Measurements from ENCODE around the gene C9orf72. TPM values are rescaled to one million over a fixed set of nuclear protein-coding genes. Genes with fewer than 3 reads are reported as not detected.

The C9orf72 gene
- polyA plus RNA-seq, 2 of the 4 experiments (the other 2 are of a cell fraction) = 4.0 to 16.4 TPM

DNA sequence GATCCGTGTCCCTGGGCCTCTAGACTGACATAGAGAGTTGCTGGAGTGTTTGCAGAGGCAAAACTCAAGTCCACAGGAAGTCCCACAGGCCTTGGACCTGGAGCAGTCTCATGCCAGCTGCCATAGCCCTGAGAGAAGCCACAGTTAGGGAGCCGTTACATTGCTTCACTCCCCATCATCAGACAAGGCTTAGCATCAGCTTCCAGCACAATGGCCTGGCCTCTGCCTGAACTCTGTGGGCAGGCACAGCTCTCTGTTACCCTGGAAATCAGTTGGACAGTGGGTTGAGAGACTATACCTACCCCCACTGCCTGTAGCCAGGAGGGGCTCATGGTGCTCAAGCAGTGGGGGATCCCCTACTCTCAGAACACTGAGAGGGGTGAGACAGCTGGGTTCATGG lies 16.2 kb upstream of the C9orf72 start:
- FAIRE-seq = no peak
- no peak for ATAC-seq
- no peak for TF ChIP-seq CBX8 (IDR thresholded peaks at IDR 0.05)
- no peak for TF ChIP-seq MAX (IDR thresholded peaks at IDR 0.05)
- no peak for TF ChIP-seq USF2 (IDR thresholded peaks at IDR 0.05)
- no peak for TF ChIP-seq ZC3H11A (IDR thresholded peaks at IDR 0.05)
- TF ChIP-seq, protein P1, sequence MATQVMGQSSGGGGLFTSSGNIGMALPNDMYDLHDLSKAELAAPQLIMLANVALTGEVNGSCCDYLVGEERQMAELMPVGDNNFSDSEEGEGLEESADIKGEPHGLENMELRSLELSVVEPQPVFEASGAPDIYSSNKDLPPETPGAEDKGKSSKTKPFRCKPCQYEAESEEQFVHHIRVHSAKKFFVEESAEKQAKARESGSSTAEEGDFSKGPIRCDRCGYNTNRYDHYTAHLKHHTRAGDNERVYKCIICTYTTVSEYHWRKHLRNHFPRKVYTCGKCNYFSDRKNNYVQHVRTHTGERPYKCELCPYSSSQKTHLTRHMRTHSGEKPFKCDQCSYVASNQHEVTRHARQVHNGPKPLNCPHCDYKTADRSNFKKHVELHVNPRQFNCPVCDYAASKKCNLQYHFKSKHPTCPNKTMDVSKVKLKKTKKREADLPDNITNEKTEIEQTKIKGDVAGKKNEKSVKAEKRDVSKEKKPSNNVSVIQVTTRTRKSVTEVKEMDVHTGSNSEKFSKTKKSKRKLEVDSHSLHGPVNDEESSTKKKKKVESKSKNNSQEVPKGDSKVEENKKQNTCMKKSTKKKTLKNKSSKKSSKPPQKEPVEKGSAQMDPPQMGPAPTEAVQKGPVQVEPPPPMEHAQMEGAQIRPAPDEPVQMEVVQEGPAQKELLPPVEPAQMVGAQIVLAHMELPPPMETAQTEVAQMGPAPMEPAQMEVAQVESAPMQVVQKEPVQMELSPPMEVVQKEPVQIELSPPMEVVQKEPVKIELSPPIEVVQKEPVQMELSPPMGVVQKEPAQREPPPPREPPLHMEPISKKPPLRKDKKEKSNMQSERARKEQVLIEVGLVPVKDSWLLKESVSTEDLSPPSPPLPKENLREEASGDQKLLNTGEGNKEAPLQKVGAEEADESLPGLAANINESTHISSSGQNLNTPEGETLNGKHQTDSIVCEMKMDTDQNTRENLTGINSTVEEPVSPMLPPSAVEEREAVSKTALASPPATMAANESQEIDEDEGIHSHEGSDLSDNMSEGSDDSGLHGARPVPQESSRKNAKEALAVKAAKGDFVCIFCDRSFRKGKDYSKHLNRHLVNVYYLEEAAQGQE (IDR thresholded peaks at IDR 0.05) = no peak
- TF ChIP-seq RARB (CRISPR knock-in tag; IDR thresholded peaks at IDR 0.05) = no peak
- no peak for TF ChIP-seq RCOR1 (IDR thresholded peaks at IDR 0.05; ENCODE audit: low read depth, low read length)
- no peak for TF ChIP-seq EHMT2 (IDR thresholded peaks at IDR 0.05; ENCODE audit: low read depth)
- Histone ChIP-seq H3K4me1 (no peaks in the 10 kb centered on the region), H3K27ac (no peak overlapping the region), H3K4me3 (no peak overlapping the region), H3K4me2 (no peak overlapping the region), H3K9me3 (peaks cover 2% of the 10 kb centered on the region; the same call in 1 of the 3 replicates)
- no peak for DNase-seq (ENCODE audit: low read depth in 1 of 2, low spot score in 1 of 2)
- ChIA-PET POLR2A (no interaction called here), CTCF (no interaction called here)
- 19% methylated on average over 2 of the region's 2 CpGs for WGBS (ENCODE audit: missing lambda C conversion rate)

DNA sequence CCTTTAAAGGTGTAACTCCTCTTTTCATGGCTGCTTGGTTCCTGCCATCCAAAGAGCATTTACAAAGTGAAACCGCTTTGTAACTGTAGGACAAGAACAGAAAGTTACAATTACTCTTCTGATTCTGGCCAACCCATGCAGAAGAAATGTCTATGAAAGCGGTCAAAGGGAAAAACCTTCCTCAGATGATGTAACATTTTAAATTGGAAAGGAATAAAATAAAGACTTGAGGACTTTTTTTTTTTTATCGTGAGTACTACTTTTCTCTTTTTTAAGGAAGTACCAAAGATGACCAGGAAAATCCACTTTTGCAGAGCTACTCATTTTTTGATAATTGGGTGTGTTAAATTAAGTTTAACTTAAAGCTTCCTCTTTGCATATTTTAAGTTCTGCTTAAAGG lies 13.0 kb upstream of the C9orf72 start:
- DNase-seq (ENCODE audit: low read depth in 1 of 2, low spot score in 1 of 2) (no peak), ATAC-seq (no peak), FAIRE-seq (no peak)
- Histone ChIP-seq H3K9me3 (peaks cover 2% of the 10 kb centered on the region; the same call in 1 of the 3 replicates), H3K4me2 (peak overlapping the region; percentile 43), H3K4me1 (no peaks in the 10 kb centered on the region), H3K4me3 (no peak overlapping the region; the same call in 2 of the 3 replicates), H3K27ac (no peak overlapping the region)
- POLR2A ChIA-PET = no interaction called here
- 35% methylated on average over 3 of the region's 3 CpGs for WGBS (ENCODE audit: missing lambda C conversion rate)
- no peak for TF ChIP-seq MAX (IDR thresholded peaks at IDR 0.05)
- no peak for TF ChIP-seq RCOR1 (IDR thresholded peaks at IDR 0.05; ENCODE audit: low read depth, low read length)
- no peak for TF ChIP-seq RARB (CRISPR knock-in tag; IDR thresholded peaks at IDR 0.05)
- TF ChIP-seq EP300 (IDR thresholded peaks at IDR 0.05) = no peak
- CTCF ChIA-PET = interaction anchor here (0.8 kb wide), 1 partner anchor 16 kb away, joined by 3 read pairs; no protein-coding TSS in a partner anchor

GRCh38 chr9:27584931-27585330 lies 11.7 kb upstream of the C9orf72 start:
- TF ChIP-seq TFCP2L1 (CRISPR knock-in tag; IDR thresholded peaks at IDR 0.05) = no peak
- Histone ChIP-seq H3K27ac (no peak overlapping the region), H3K9me3 (no peaks in the 10 kb centered on the region), H3K4me3 (no peak overlapping the region), H3K4me2 (no peak overlapping the region), H3K4me1 (no peaks in the 10 kb centered on the region)
- FAIRE-seq (no peak), DNase-seq (ENCODE audit: low read depth in 1 of 2, low spot score in 1 of 2) (no peak), ATAC-seq (no peak)
- POLR2A ChIA-PET = no interaction called here
- CTCF ChIA-PET = no interaction called here

GRCh38 chr9:27582794-27583193 lies 9.5 kb upstream of the C9orf72 start:
- ChIA-PET POLR2A (no interaction called here), CTCF (interaction anchor here (0.8 to 1.0 kb wide), 2 partner anchors 20 to 38 kb away, joined by 4 read pairs; no protein-coding TSS in a partner anchor)
- no peaks in the 10 kb centered on the region for H3K4me1 ChIP-seq
- FAIRE-seq = no peak
- no peaks in the 10 kb centered on the region for H3K9me3 ChIP-seq
- H3K27ac ChIP-seq = no peak overlapping the region
- no peak for DNase-seq (ENCODE audit: low read depth in 1 of 2, low spot score in 1 of 2)
- ATAC-seq = no peak
- 14% methylated on average over 2 of the region's 2 CpGs for WGBS (ENCODE audit: missing lambda C conversion rate)
- no peak overlapping the region for H3K4me2 ChIP-seq
- TF ChIP-seq, protein P1 (IDR thresholded peaks at IDR 0.05) = no peak
- TF ChIP-seq ZFP36 (IDR thresholded peaks at IDR 0.05; ENCODE audit: borderline replicate concordance, partially characterized antibody) = peak; percentile 71
- no peak overlapping the region for H3K4me3 ChIP-seq

Data from A549 (cell line).